ENCODE data around the gene NRGN. TPM values are rescaled to one million over a fixed set of nuclear protein-coding genes. Genes with fewer than 3 reads are reported as not detected.

The NRGN gene
- total RNA-seq, 1 experiment from 2014 or later: 15.5 TPM

DNA sequence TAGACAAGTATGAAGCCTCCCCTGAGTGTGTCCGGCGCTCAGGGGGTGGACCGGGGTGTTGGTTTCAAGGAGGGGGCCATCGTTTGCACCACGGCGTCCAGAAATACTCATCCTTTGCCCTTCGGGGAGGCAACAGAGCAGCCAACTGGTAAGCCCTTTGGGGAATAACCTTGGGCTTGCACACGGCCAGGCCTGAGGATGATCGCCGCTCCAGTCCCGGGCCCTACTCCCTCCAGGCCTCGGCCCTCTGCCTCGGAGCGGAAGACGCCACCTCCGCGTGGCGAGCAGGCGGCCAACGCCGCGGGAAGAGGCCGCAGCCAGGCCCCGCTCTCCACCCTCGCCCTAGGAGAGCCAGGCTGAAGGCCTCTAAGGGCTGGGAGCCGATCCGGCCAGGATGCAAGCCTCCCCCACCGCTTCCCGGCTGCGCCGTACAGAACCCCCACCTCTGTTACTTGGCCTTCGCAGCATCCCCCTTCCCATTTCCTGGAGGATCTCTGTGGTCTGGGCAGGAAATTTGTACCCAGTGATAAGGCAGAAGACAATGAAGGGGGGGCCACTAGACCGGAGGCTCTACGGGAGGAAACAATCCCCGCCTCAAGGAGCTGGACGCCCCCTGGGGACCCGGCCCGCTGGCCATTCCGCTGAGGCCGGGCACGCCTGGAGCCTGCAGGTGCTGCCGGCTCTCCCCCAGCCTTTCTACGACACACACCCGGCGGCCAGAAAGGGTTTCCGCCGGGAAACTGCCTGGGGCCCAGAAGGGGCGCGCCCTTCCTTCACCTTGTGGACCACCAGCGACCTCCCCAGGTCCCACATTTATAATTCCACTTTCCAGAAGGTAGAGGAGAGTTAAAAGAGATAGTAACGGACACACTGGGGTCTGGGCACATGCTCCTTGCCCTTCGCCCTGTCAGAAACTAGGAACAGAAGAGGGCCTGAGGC lies 19.8 kb downstream of the NRGN start:
- DNase-seq (no peak), ATAC-seq (no peak)
- intact Hi-C loops (cut with micrococcal nuclease): no loop called here
- H3K9ac ChIP-seq (ENCODE audit: low read length): no peak overlapping the region
- H3K79me2 ChIP-seq (ENCODE audit: low read length): no peaks in the 10 kb centered on the region
- H3K9me3 ChIP-seq (ENCODE audit: low read length): no peaks in the 10 kb centered on the region
- ChIA-PET POLR2A (ENCODE audit: unreplicated experiment) (interaction anchor here (0.5 kb wide), 1 partner anchor 76 kb away, joined by 5 read pairs; no protein-coding TSS in a partner anchor), CTCF (no interaction called here)
- no peak overlapping the region for H3K4me2 ChIP-seq (ENCODE audit: low read length)
- H3K9me2 ChIP-seq (replicated peaks; ENCODE audit: low read length): no peaks in the 10 kb centered on the region
- no TSS peak for BruUV-seq (replicated peaks)
- peaks cover 13% of the 10 kb centered on the region for H3F3A ChIP-seq (ENCODE audit: low read length, unreplicated experiment)
- H3K4me3 ChIP-seq (ENCODE audit: low read length): no peak overlapping the region
- H3K27me3 ChIP-seq (ENCODE audit: low read length): no peaks in the 10 kb centered on the region
- no peak for TF ChIP-seq CTCF (conservative IDR thresholded peaks at IDR 0.05; ENCODE audit: low read depth, low read length)
- TF ChIP-seq EZH2 (IDR thresholded peaks at IDR 0.05; ENCODE audit: low read length, unreplicated experiment): no peak
- no peak for TF ChIP-seq EZH2phosphoT487 (IDR thresholded peaks at IDR 0.05; ENCODE audit: borderline replicate concordance, low read length)
- no peaks in the 10 kb centered on the region; the same call in 1 of the 2 replicates for H4K20me1 ChIP-seq (ENCODE audit: low read length)
- H3K36me3 ChIP-seq (ENCODE audit: low read depth, low read length): no peaks in the 10 kb centered on the region; the same call in 1 of the 2 replicates
- H3K4me1 ChIP-seq (ENCODE audit: insufficient read depth, low read length): peaks cover 30% of the 10 kb centered on the region
- H2AFZ ChIP-seq (ENCODE audit: low read length): no peak overlapping the region
- no peak overlapping the region for H3K27ac ChIP-seq (ENCODE audit: low read length)

- no peaks in the 10 kb centered on the region; the same call in 1 of the 2 replicates for H3K36me3 ChIP-seq (ENCODE audit: low read depth, low read length)
- no peaks in the 10 kb centered on the region for H3K9me2 ChIP-seq (replicated peaks; ENCODE audit: low read length)
- ATAC-seq: no peak
- H4K20me1 ChIP-seq (ENCODE audit: low read length): no peaks in the 10 kb centered on the region; the same call in 1 of the 2 replicates
- H3K79me2 ChIP-seq (ENCODE audit: low read length): no peaks in the 10 kb centered on the region
- H2AFZ ChIP-seq (ENCODE audit: low read length): no peak overlapping the region
- no peak for TF ChIP-seq EZH2phosphoT487 (IDR thresholded peaks at IDR 0.05; ENCODE audit: borderline replicate concordance, low read length)
- TF ChIP-seq EZH2 (IDR thresholded peaks at IDR 0.05; ENCODE audit: low read length, unreplicated experiment): no peak
- TF ChIP-seq CTCF (conservative IDR thresholded peaks at IDR 0.05; ENCODE audit: low read depth, low read length): no peak
- ChIA-PET CTCF (no interaction called here), POLR2A (ENCODE audit: unreplicated experiment) (interaction anchor here (0.5 kb wide), 1 partner anchor 77 kb away, joined by 5 read pairs; no protein-coding TSS in a partner anchor)
- H3K4me2 ChIP-seq (ENCODE audit: low read length): no peak overlapping the region
- peaks cover 27% of the 10 kb centered on the region for H3K4me1 ChIP-seq (ENCODE audit: insufficient read depth, low read length)
- H3F3A ChIP-seq (ENCODE audit: low read length, unreplicated experiment): peaks cover 15% of the 10 kb centered on the region
- H3K9ac ChIP-seq (ENCODE audit: low read length): no peak overlapping the region
- H3K4me3 ChIP-seq (ENCODE audit: low read length): no peak overlapping the region
- no peaks in the 10 kb centered on the region for H3K9me3 ChIP-seq (ENCODE audit: low read length)
- H3K27ac ChIP-seq (ENCODE audit: low read length): no peak overlapping the region
- intact Hi-C loops (cut with micrococcal nuclease): no loop called here
- no peaks in the 10 kb centered on the region for H3K27me3 ChIP-seq (ENCODE audit: low read length)
- DNase-seq: no peak
- BruUV-seq (replicated peaks): no TSS peak
Observed at GRCh38 chr11:124760205-124760652, 20.5 kb downstream of the NRGN start.

- H3K9ac ChIP-seq (ENCODE audit: low read length): no peak overlapping the region
- no peak for TF ChIP-seq CTCF (conservative IDR thresholded peaks at IDR 0.05; ENCODE audit: low read depth, low read length)
- no peak for TF ChIP-seq EZH2phosphoT487 (IDR thresholded peaks at IDR 0.05; ENCODE audit: borderline replicate concordance, low read length)
- no peak for TF ChIP-seq EZH2 (IDR thresholded peaks at IDR 0.05; ENCODE audit: low read length, unreplicated experiment)
- POLR2A ChIA-PET (ENCODE audit: unreplicated experiment): no interaction called here
- no peaks in the 10 kb centered on the region for H3K9me3 ChIP-seq (ENCODE audit: low read length)
- no TSS peak for BruUV-seq (replicated peaks)
- H3K27me3 ChIP-seq (ENCODE audit: low read length): no peaks in the 10 kb centered on the region
- DNase-seq: no peak
- peaks cover 15% of the 10 kb centered on the region for H3F3A ChIP-seq (ENCODE audit: low read length, unreplicated experiment)
- CTCF ChIA-PET: no interaction called here
- H4K20me1 ChIP-seq (ENCODE audit: low read length): no peaks in the 10 kb centered on the region; the same call in 1 of the 2 replicates
- no peaks in the 10 kb centered on the region; the same call in 1 of the 2 replicates for H3K36me3 ChIP-seq (ENCODE audit: low read depth, low read length)
- ATAC-seq: no peak
- H2AFZ ChIP-seq (ENCODE audit: low read length): no peak overlapping the region
- no peak overlapping the region for H3K4me3 ChIP-seq (ENCODE audit: low read length)
- H3K79me2 ChIP-seq (ENCODE audit: low read length): no peaks in the 10 kb centered on the region
- H3K9me2 ChIP-seq (replicated peaks; ENCODE audit: low read length): no peaks in the 10 kb centered on the region
- no peak overlapping the region for H3K27ac ChIP-seq (ENCODE audit: low read length)
- no peak overlapping the region for H3K4me2 ChIP-seq (ENCODE audit: low read length)
- H3K4me1 ChIP-seq (ENCODE audit: insufficient read depth, low read length): peaks cover 27% of the 10 kb centered on the region
- intact Hi-C loops (cut with micrococcal nuclease): no loop called here
Observed at GRCh38 chr11:124760806-124761205, 21.1 kb downstream of the NRGN start.

All from PC-3 (cell line).